Smooth muscle cell (in vitro differentiated cells): ENCODE data around the gene TRMT6. TPM values are rescaled to one million over a fixed set of nuclear protein-coding genes. Genes with fewer than 3 reads are reported as not detected.

ENCODE experiments used
- DNase-seq: peaks from one replicate; lab custom pipeline; 2025; ENCODE audit not compliant: unreplicated experiment; lab: John Stamatoyannopoulos, UW
- H2AFZ ChIP-seq: fragments of 200-600 bp; sonication (generic); 2 replicates; pipeline ENCODE4 v1.6.0; 2016; ENCODE audit warnings: antibody characterized with exemption, low read depth, mild to moderate bottlenecking
- H3F3A ChIP-seq: fragments of 200-600 bp; sonication (generic); 2 replicates; pipeline ENCODE4 v1.6.0; 2017; ENCODE audit warnings: antibody characterized with exemption, low read depth
- H3K27ac ChIP-seq: fragments of 200-600 bp; sonication (generic); 2 replicates; pipeline ENCODE4 v1.5.1; 2016; ENCODE audit warnings: low read depth, mild to moderate bottlenecking
- H3K27me3 ChIP-seq: fragments of 200-600 bp; sonication (generic); 2 replicates; pipeline ENCODE4 v1.6.1; 2016; ENCODE audit warnings: low read depth, mild to moderate bottlenecking
- H3K36me3 ChIP-seq: fragments of 200-600 bp; sonication (generic); 2 replicates; pipeline ENCODE4 v1.5.1; 2016; ENCODE audit warnings: low read depth
- H3K4me1 ChIP-seq: fragments of 200-600 bp; sonication (generic); 2 replicates; pipeline ENCODE4 v1.5.1; 2016; ENCODE audit warnings: low read depth
- H3K4me2 ChIP-seq: fragments of 200-600 bp; sonication (generic); 2 replicates; pipeline ENCODE4 v1.6.0; 2016; ENCODE audit warnings: mild to moderate bottlenecking
- H3K4me3 ChIP-seq: fragments of 200-600 bp; sonication (generic); 2 replicates; pipeline ENCODE4 v1.5.1; 2016; ENCODE audit warnings: mild to moderate bottlenecking
- H3K79me2 ChIP-seq: fragments of 200-600 bp; sonication (generic); 2 replicates; pipeline ENCODE4 v1.6.0; 2016; ENCODE audit warnings: low read depth, mild to moderate bottlenecking
- H3K9ac ChIP-seq: fragments of 200-600 bp; sonication (generic); 2 replicates; pipeline ENCODE4 v1.6.0; 2016; ENCODE audit warnings: low read depth
- H3K9me3 ChIP-seq: fragments of 200-600 bp; sonication (generic); replicated peaks from 2 replicates; pipeline ENCODE4 v1.5.1; 2016; ENCODE audit warnings: low read depth
- H4K20me1 ChIP-seq: fragments of 200-600 bp; sonication (generic); 2 replicates; pipeline ENCODE4 v1.6.0; 2016; ENCODE audit warnings: low read depth
- WGBS: methylation state at CpG from one replicate; pipeline ENCODE4 v1.1.7; 2016; ENCODE audit warnings: low lambda C conversion rate; 5-methylcytosine and 5-hydroxymethylcytosine counted together
- polyA plus RNA-seq: library from polyadenylated mRNA; unstranded; fragments of >200 nt; fragmentation: Nextera tagmentation; extraction: Ambion mirVana; gene quantifications from 2 replicates; pipeline ENCODE4 v1.2.1, GENCODE V29; 2016
- small RNA-seq: library from RNA; depleted of rRNA; stranded (forward); fragments of <200 nt; gene quantifications from one replicate; pipeline ENCODE3, GENCODE V24; 2014
- total RNA-seq: library from RNA; depleted of rRNA; stranded (reverse); fragments of >200 nt; gene quantifications from 2 replicates; pipeline ENCODE4 v1.2.3, GENCODE V29; 2014
- TF ChIP-seq, protein P1 (sequence below): fragments of 200-600 bp; sonication (generic); IDR thresholded peaks from 2 replicates; pipeline ENCODE4 v1.5.1; 2017; ENCODE audit warnings: borderline replicate concordance, mild to moderate bottlenecking, antibody characterized with exemption; ENCODE audit not compliant: insufficient read depth, poor library complexity, severe bottlenecking

Gene TRMT6
- total and polyA plus RNA-seq, 2 experiments from 2014 or later = 6.0 to 6.3 TPM

DNA sequence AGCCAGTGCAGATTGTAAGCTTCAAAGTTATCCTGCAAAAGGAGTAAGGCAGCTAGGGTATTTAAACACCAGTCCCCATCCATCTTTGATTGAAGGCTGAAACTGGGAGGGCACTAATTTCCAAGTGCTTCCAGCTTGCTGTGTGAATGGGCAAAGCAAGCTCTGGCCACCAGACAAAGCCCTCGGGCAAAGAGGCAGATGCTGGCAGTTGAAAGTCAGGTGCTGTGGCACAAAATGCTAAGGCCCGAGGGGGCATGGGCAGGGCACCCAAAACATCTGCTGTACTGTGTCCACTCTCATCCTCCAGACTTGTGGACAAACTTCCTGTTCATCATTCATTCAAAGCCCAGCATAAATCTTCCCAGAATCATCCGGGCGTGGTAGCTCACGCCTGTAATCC lies 62.9 kb downstream of the TRMT6 start:
- no peaks in the 10 kb centered on the region for H3K79me2 ChIP-seq
- no peak overlapping the region for H3K27ac ChIP-seq
- H4K20me1 ChIP-seq = no peaks in the 10 kb centered on the region
- no peaks in the 10 kb centered on the region for H3K36me3 ChIP-seq
- H3K4me3 ChIP-seq = no peak overlapping the region
- no peaks in the 10 kb centered on the region for H3K9me3 ChIP-seq
- H3K4me2 ChIP-seq = no peak overlapping the region
- no peak for DNase-seq
- TF ChIP-seq, protein P1, sequence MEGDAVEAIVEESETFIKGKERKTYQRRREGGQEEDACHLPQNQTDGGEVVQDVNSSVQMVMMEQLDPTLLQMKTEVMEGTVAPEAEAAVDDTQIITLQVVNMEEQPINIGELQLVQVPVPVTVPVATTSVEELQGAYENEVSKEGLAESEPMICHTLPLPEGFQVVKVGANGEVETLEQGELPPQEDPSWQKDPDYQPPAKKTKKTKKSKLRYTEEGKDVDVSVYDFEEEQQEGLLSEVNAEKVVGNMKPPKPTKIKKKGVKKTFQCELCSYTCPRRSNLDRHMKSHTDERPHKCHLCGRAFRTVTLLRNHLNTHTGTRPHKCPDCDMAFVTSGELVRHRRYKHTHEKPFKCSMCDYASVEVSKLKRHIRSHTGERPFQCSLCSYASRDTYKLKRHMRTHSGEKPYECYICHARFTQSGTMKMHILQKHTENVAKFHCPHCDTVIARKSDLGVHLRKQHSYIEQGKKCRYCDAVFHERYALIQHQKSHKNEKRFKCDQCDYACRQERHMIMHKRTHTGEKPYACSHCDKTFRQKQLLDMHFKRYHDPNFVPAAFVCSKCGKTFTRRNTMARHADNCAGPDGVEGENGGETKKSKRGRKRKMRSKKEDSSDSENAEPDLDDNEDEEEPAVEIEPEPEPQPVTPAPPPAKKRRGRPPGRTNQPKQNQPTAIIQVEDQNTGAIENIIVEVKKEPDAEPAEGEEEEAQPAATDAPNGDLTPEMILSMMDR = no peak
- no peak overlapping the region for H3K9ac ChIP-seq
- WGBS = 88% methylated on average over 5 of the region's 5 CpGs
- H3F3A ChIP-seq = no peaks in the 10 kb centered on the region
- no peaks in the 10 kb centered on the region for H3K4me1 ChIP-seq
- no peak overlapping the region for H2AFZ ChIP-seq
- peaks cover 5% of the 10 kb centered on the region for H3K27me3 ChIP-seq

Small RNA genes lying within 50 kb of the gene (small RNA-seq; reads per million reads assigned to genes)
- gene RF00019 (not detected), gene RNU1-55P (not detected)

Other genes starting within 250 kb of the TRMT6 start
- 3.3 and 3.9 TPM in 2 replicates for gene SHLD1, start 200.1 kb downstream of the TRMT6 start, total RNA-seq
- gene SHLD1, start 200.1 kb downstream of the TRMT6 start, polyA plus RNA-seq = 3.7 TPM in 2 replicates
- 0.18 TPM in 1 of 2 replicates, not detected in the other for gene CHGB, start 39.0 kb downstream of the TRMT6 start, total RNA-seq
- 0.18 and 0.64 TPM in 2 replicates for gene CHGB, start 39.0 kb downstream of the TRMT6 start, polyA plus RNA-seq
- gene MCM8, start 119 bp upstream of the TRMT6 start, total RNA-seq = 5.5 and 7.8 TPM in 2 replicates
- gene MCM8, start 119 bp upstream of the TRMT6 start, polyA plus RNA-seq = 2.8 and 3.7 TPM in 2 replicates
- 55.6 and 76.3 TPM in 2 replicates for gene CRLS1, start 55.6 kb upstream of the TRMT6 start, total RNA-seq
- gene CRLS1, start 55.6 kb upstream of the TRMT6 start, polyA plus RNA-seq = 43.6 and 50.9 TPM in 2 replicates
- gene LRRN4, start 103.5 kb upstream of the TRMT6 start, total RNA-seq = 0.67 and 3.9 TPM in 2 replicates
- gene LRRN4, start 103.5 kb upstream of the TRMT6 start, polyA plus RNA-seq = 3.9 and 5.7 TPM in 2 replicates
- gene FERMT1, start 172.5 kb upstream of the TRMT6 start, total RNA-seq = 11.2 and 13.8 TPM in 2 replicates
- 0.79 and 8.3 TPM in 2 replicates for gene FERMT1, start 172.5 kb upstream of the TRMT6 start, polyA plus RNA-seq